ENCODE measurements around the gene FAM177A1.

Gene FAM177A1

GRCh38 chr14:35121887-35122695 lies 76.0 kb downstream of the FAM177A1 start, which contains the start of the genes PPP2R3C and PRORP:
TSS of gene PPP2R3C (minus strand) at chr14:35121990. CDS start at chr14:35121959, 31 bp downstream.
TSS of gene PRORP (plus strand) at chr14:35122552. CDS start at chr14:35123246, 694 bp downstream.
- H3K27me3 ChIP-seq, result no peaks in the 10 kb centered on the region

GRCh38 chr14:35122696-35123387 lies 76.8 kb downstream of the FAM177A1 start:
- Histone ChIP-seq H3K27me3 (no peaks in the 10 kb centered on the region), H3K9me3 (no peaks in the 10 kb centered on the region), H3K4me3 (ENCODE audit: low read depth in 1 of 2, low read length in 1 of 2) (peak overlapping the region; percentile 71 to 97), H3K4me1 (ENCODE audit: control insufficient read depth in 1 of 2, insufficient read depth in 1 of 2, low read depth in 1 of 2, low read length in 1 of 2) (peaks cover 58 to 63% of the 10 kb centered on the region in 2 experiments), H3K27ac (peak overlapping the region; percentile 91), H3K36me3 (peaks cover 14% of the 10 kb centered on the region)
- no peak for TF ChIP-seq CTCF (IDR thresholded peaks at IDR 0.05)

More at GRCh38 chr14:35121887-35122695, 76.0 kb downstream of the FAM177A1 start, which contains the start of the genes PPP2R3C and PRORP:
- Histone ChIP-seq H3K36me3 (peaks cover 14% of the 10 kb centered on the region), H3K9me3 (no peaks in the 10 kb centered on the region), H3K4me1 (ENCODE audit: control insufficient read depth in 1 of 2, insufficient read depth in 1 of 2, low read depth in 1 of 2, low read length in 1 of 2) (peaks cover 62 to 63% of the 10 kb centered on the region in 2 experiments), H3K4me3 (ENCODE audit: low read depth in 1 of 2, low read length in 1 of 2) (peak within 1 kb of the TSS; percentile 71 to 97), H3K27ac (peak within 1 kb of the TSS; percentile 91)
- no peak for TF ChIP-seq CTCF (IDR thresholded peaks at IDR 0.05)

- H3K9me3 ChIP-seq, result no peaks in the 10 kb centered on the region
- H3K36me3 ChIP-seq, result peaks cover 14% of the 10 kb centered on the region
- peaks cover 53 to 59% of the 10 kb centered on the region in 2 experiments for H3K4me1 ChIP-seq (ENCODE audit: control insufficient read depth in 1 of 2, insufficient read depth in 1 of 2, low read depth in 1 of 2, low read length in 1 of 2)
- peak overlapping the region; percentile 71 to 97 for H3K4me3 ChIP-seq (ENCODE audit: low read depth in 1 of 2, low read length in 1 of 2)
- H3K27ac ChIP-seq, result peak overlapping the region; percentile 91
- no peaks in the 10 kb centered on the region for H3K27me3 ChIP-seq
- TF ChIP-seq CTCF (IDR thresholded peaks at IDR 0.05), result no peak
Measured at GRCh38 chr14:35123388-35123703, 77.3 kb downstream of the FAM177A1 start.

- Histone ChIP-seq H3K4me3 (ENCODE audit: low read depth in 1 of 2, low read length in 1 of 2) (no peak overlapping the region), H3K36me3 (peaks cover 14% of the 10 kb centered on the region), H3K4me1 (ENCODE audit: control insufficient read depth in 1 of 2, insufficient read depth in 1 of 2, low read depth in 1 of 2, low read length in 1 of 2) (peaks cover 45 to 51% of the 10 kb centered on the region in 2 experiments), H3K27ac (peak overlapping the region; percentile 91), H3K27me3 (no peaks in the 10 kb centered on the region), H3K9me3 (no peaks in the 10 kb centered on the region)
- TF ChIP-seq CTCF (IDR thresholded peaks at IDR 0.05), result no peak
Measured at GRCh38 chr14:35124127-35124526, 78.1 kb downstream of the FAM177A1 start.
